Activated CD8-positive, alpha-beta T cell treated with anti-CD3 and anti-CD28 coated beads, Interleukin-2, amount 10 ng/mL, durations not matched to agents 7 days and 5 days (primary cell): ENCODE measurements around the gene ZFAND2B. TPM values are rescaled to one million over a fixed set of nuclear protein-coding genes. Genes with fewer than 3 reads are reported as not detected.
"Not testable (repeated sequence)": the region's sequence is repeated elsewhere in the genome, so short reads cannot be mapped to it uniquely, and the experiment has no call there.

Experiments
- ATAC-seq: fragments of 150-1000 bp; cut with Tn5 transposase; one replicate; pipeline ENCODE4 v1.10.0; 2021; ENCODE audit warnings: moderate library complexity
- CTCF ChIA-PET: fragments of 350-600 bp; sonication (Branson Sonifier 250); formaldehyde crosslinking; loops from one replicate; lab custom pipeline; 2021; ENCODE audit warnings: antibody characterized with exemption; lab: Charles Lee
- POLR2A ChIA-PET: fragments of 350-600 bp; sonication (Branson Sonifier 250); formaldehyde crosslinking; loops from one replicate; lab custom pipeline; 2021; ENCODE audit warnings: antibody characterized with exemption; lab: Charles Lee
- DNase-seq: peaks from one replicate; pipeline ENCODE4 v3.0.0-alpha.2; 2020
- H3K27ac Mint-ChIP-seq: one replicate; pipeline ENCODE4 v1.8.0; 2021; ENCODE audit warnings: mild to moderate bottlenecking, mixed read lengths
- H3K27me3 Mint-ChIP-seq: one replicate; pipeline ENCODE4 v1.8.0; 2021; ENCODE audit warnings: low read depth, mixed read lengths
- H3K36me3 Mint-ChIP-seq: one replicate; pipeline ENCODE4 v1.8.0; 2021; ENCODE audit warnings: low read depth, mixed read lengths
- H3K4me1 Mint-ChIP-seq: one replicate; pipeline ENCODE4 v1.8.0; 2021; ENCODE audit warnings: low read depth, mixed read lengths
- H3K4me3 Mint-ChIP-seq: one replicate; pipeline ENCODE4 v1.8.0; 2021; ENCODE audit warnings: mild to moderate bottlenecking, mixed read lengths
- H3K9me3 Mint-ChIP-seq: one replicate; pipeline ENCODE4 v1.8.0; 2022; ENCODE audit warnings: mixed read lengths; ENCODE audit not compliant: insufficient read depth
- total RNA-seq, 2 experiments: library from RNA; stranded (reverse); gene quantifications; one replicate each; pipeline ENCODE4 v1.2.3, GENCODE V29; 2021

Gene ZFAND2B
- total RNA-seq, 2 experiments from 2014 or later: 57.0 to 59.5 TPM

DNA sequence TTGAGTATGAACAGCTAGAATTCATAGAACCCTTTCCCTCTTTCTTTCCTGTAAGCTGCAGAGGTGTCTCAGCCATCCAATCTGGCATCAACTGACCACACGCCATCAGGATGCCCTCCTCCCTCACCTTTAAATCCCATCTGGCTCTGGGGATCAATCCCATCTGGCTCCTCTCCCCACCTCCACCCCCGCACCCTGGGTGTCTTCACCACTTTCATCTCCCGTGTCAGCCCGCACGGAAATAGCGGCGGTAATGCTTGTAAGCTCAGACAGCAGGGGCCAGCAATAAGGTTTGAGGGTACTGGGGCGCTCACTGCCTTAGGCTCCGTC, 46.0 kb downstream of the ZFAND2B start:
- ChIA-PET CTCF (interaction anchor here (0.9 to 6.2 kb wide), 7 partner anchors 23 to 93 kb away, joined by 3 to 79 read pairs (median 10); partner anchors contain the start of genes ANKZF1, ATG9A, DNAJB2 and SLC23A3), POLR2A (interaction anchor here (0.7 to 4.6 kb wide), 17 partner anchors 7 to 80 kb away, joined by 3 to 77 read pairs (median 6); partner anchors contain the start of genes ABCB6, ANKZF1, ATG9A and CNPPD1)
- peak overlapping the region; percentile 100 for H3K27ac Mint-ChIP-seq
- H3K9me3 Mint-ChIP-seq: no peaks in the 10 kb centered on the region
- H3K4me1 Mint-ChIP-seq: peaks cover 58% of the 10 kb centered on the region
- H3K27me3 Mint-ChIP-seq: no peaks in the 10 kb centered on the region
- DNase-seq (no peak), ATAC-seq (peak; percentile 2)
- H3K4me3 Mint-ChIP-seq: peak overlapping the region; percentile 99
- H3K36me3 Mint-ChIP-seq: peaks cover 54% of the 10 kb centered on the region

GRCh38 chr2:219252900-219253752, 46.5 kb downstream of the ZFAND2B start, which contains the start of gene TUBA4B:
Gene TUBA4B, plus strand, starts transcription at chr2:219253243. Its CDS starts 165 bp downstream, at chr2:219253408.
- CTCF ChIA-PET: interaction anchor here (0.9 to 6.2 kb wide), 12 partner anchors 8 to 94 kb away, joined by 3 to 79 read pairs (median 10); partner anchors contain the start of genes ABCB6, ANKZF1, ATG9A and DNAJB2
- Mint-ChIP-seq H3K4me1 (peaks cover 52% of the 10 kb centered on the region), H3K9me3 (no peaks in the 10 kb centered on the region), H3K27ac (peak within 1 kb of the TSS; percentile 100), H3K36me3 (peaks cover 48% of the 10 kb centered on the region), H3K27me3 (no peaks in the 10 kb centered on the region), H3K4me3 (peak within 1 kb of the TSS; percentile 99)
- POLR2A ChIA-PET: interaction anchor here (0.7 to 4.6 kb wide), 23 partner anchors 8 to 135 kb away, joined by 3 to 77 read pairs (median 6); partner anchors contain the start of genes ABCB6, ANKZF1, ATG9A and CNPPD1
- peak; percentile 79 for DNase-seq
- peak; percentile 41 for ATAC-seq

GRCh38 chr2:219253753-219254589, 47.4 kb downstream of the ZFAND2B start, which contains the start of gene TUBA4A:
Gene TUBA4A, minus strand, starts transcription at chr2:219253918. Its CDS starts 60 bp downstream, at chr2:219253858.
- ChIA-PET POLR2A (interaction anchor here (0.6 to 4.6 kb wide), 25 partner anchors 8 to 847 kb away, joined by 3 to 77 read pairs (median 5); partner anchors contain the start of genes ABCB6, ANKZF1, ATG9A and CNPPD1), CTCF (interaction anchor here (0.9 to 6.2 kb wide), 17 partner anchors 9 to 95 kb away, joined by 3 to 79 read pairs (median 6); partner anchors contain the start of genes ABCB6, ANKZF1, ATG9A and DNAJB2)
- DNase-seq: peak; percentile 91
- Mint-ChIP-seq H3K9me3 (no peaks in the 10 kb centered on the region), H3K36me3 (peaks cover 40% of the 10 kb centered on the region), H3K4me1 (peaks cover 44% of the 10 kb centered on the region), H3K27ac (peak within 1 kb of the TSS; percentile 100), H3K4me3 (peak within 1 kb of the TSS; percentile 99), H3K27me3 (no peaks in the 10 kb centered on the region)
- peak; percentile 80 for ATAC-seq

- H3K4me3 Mint-ChIP-seq: peak overlapping the region; percentile 99
- CTCF ChIA-PET: interaction anchor here (0.6 to 6.2 kb wide), 20 partner anchors 9 to 96 kb away, joined by 3 to 79 read pairs (median 5); partner anchors contain the start of genes ABCB6, ANKZF1, ATG9A and DNAJB2
- peaks cover 5% of the 10 kb centered on the region for H3K27me3 Mint-ChIP-seq
- H3K36me3 Mint-ChIP-seq: peaks cover 32% of the 10 kb centered on the region
- peak; percentile 50 for DNase-seq
- H3K9me3 Mint-ChIP-seq: no peaks in the 10 kb centered on the region
- peaks cover 37% of the 10 kb centered on the region for H3K4me1 Mint-ChIP-seq
- POLR2A ChIA-PET: interaction anchor here (0.6 to 4.6 kb wide), 18 partner anchors 9 to 848 kb away, joined by 3 to 77 read pairs (median 6); partner anchors contain the start of genes ABCB6, ANKZF1, ATG9A and CNPPD1
- peak; percentile 12 for ATAC-seq
- peak overlapping the region; percentile 87 for H3K27ac Mint-ChIP-seq
Measured at GRCh38 chr2:219254590-219255201, 48.1 kb downstream of the ZFAND2B start.

GRCh38 chr2:219258942-219259341, 52.4 kb downstream of the ZFAND2B start:
- not testable (repeated sequence) for H3K36me3 Mint-ChIP-seq, H3K4me3 Mint-ChIP-seq, H3K9me3 Mint-ChIP-seq, DNase-seq, H3K27ac Mint-ChIP-seq, ATAC-seq
- ChIA-PET POLR2A (interaction anchor here (0.8 to 1.0 kb wide), 2 partner anchors 11 to 14 kb away, joined by 3 read pairs; partner anchors contain the start of genes GLB1L and STK16), CTCF (interaction anchor here (1.1 to 5.8 kb wide), 4 partner anchors 18 to 88 kb away, joined by 4 to 60 read pairs (median 6); partner anchors contain the start of gene DNAJB2)
- Mint-ChIP-seq H3K27me3 (peaks cover 15% of the 10 kb centered on the region), H3K4me1 (peaks cover 12% of the 10 kb centered on the region)

Other genes starting within 250 kb of the ZFAND2B start
- not detected for gene CDK5R2, start 247.1 kb upstream of the ZFAND2B start, total RNA-seq
- gene FEV, start 221.6 kb upstream of the ZFAND2B start, total RNA-seq: not detected
- not detected for gene CRYBA2, start 213.4 kb upstream of the ZFAND2B start, total RNA-seq
- not detected for gene CFAP65, start 165.3 kb upstream of the ZFAND2B start, total RNA-seq
- gene IHH, start 145.9 kb upstream of the ZFAND2B start, total RNA-seq: not detected
- gene NHEJ1, start 46.0 kb upstream of the ZFAND2B start, total RNA-seq: 10 to 100 TPM; 19.1 to 23.1 TPM
- 1 to 10 TPM; 2.0 to 2.2 TPM for gene SLC23A3, start 36.8 kb upstream of the ZFAND2B start, total RNA-seq
- 10 to 100 TPM; 75.1 to 81.4 TPM for gene CNPPD1, start 29.9 kb upstream of the ZFAND2B start, total RNA-seq
- 100 to 1,000 TPM; 104 to 111 TPM for gene RETREG2, start 28.5 kb upstream of the ZFAND2B start, total RNA-seq
- gene ABCB6, start 12.2 kb downstream of the ZFAND2B start, total RNA-seq: 10 to 100 TPM; 11.6 to 11.9 TPM
- gene ATG9A, start 22.9 kb downstream of the ZFAND2B start, total RNA-seq: 10 to 100 TPM; 51.7 to 53.8 TPM
- 100 to 1,000 TPM; 106 to 114 TPM for gene ANKZF1, start 23.0 kb downstream of the ZFAND2B start, total RNA-seq
- 1 to 10 TPM; 3.4 to 4.0 TPM for gene GLB1L, start 38.7 kb downstream of the ZFAND2B start, total RNA-seq
- gene STK16, start 38.7 kb downstream of the ZFAND2B start, total RNA-seq: 10 to 100 TPM; 31.2 to 31.5 TPM
- not detected for gene TUBA4B, start 46.5 kb downstream of the ZFAND2B start, total RNA-seq
- 100 to 1,000 TPM; 286 to 292 TPM for gene TUBA4A, start 47.1 kb downstream of the ZFAND2B start, total RNA-seq
- 10 to 100 TPM; 43.5 to 51.1 TPM for gene DNAJB2, start 72.6 kb downstream of the ZFAND2B start, total RNA-seq
- under 1 TPM in 1 of 2 experiments, not detected in 1; 0.16 TPM for gene PTPRN, start 102.6 kb downstream of the ZFAND2B start, total RNA-seq
- gene RESP18, start 126.0 kb downstream of the ZFAND2B start, total RNA-seq: not detected
- gene DNPEP, start 181.1 kb downstream of the ZFAND2B start, total RNA-seq: 10 to 100 TPM; 58.1 to 59.7 TPM
- gene DES, start 211.6 kb downstream of the ZFAND2B start, total RNA-seq: not detected
- 10 to 100 TPM; 10.8 to 11.6 TPM for gene SPEG, start 228.1 kb downstream of the ZFAND2B start, total RNA-seq